Glomerular endothelial cell (primary cell): Measurements from ENCODE around the gene CDC42BPA. TPM values are rescaled to one million over a fixed set of nuclear protein-coding genes. Genes with fewer than 3 reads are reported as not detected.

Experiments
- DNase-seq: peaks from one replicate; pipeline ENCODE4 v3.0.0-alpha.2; 2011; ENCODE audit warnings: low read depth, low spot score; ENCODE audit errors: extremely low read depth
- total RNA-seq: library from RNA; depleted of rRNA; stranded (reverse); fragments of >200 nt; gene quantifications from 2 replicates; pipeline ENCODE4 v1.2.3, GENCODE V29; 2015

The CDC42BPA gene
- total RNA-seq, 1 donor from 2014 or later = 129 TPM

DNA sequence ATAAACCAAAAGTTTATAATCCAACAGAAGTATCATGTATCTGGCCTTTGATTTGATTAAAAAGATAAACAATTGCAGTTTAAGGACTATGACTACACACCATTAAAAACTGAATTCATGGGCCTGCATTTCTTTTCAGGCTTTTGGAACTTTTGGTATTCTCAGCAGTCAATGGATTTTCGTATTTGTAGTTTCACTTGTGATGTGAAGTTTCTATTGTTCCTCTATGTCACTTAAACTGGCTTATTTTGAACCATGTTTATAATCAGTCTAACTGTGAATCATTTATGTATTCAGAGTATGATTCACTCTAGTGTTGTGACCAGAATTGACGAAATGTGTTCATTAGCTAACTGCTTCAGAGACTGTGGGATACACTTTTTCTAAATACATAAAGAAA is 245.3 kb downstream of the CDC42BPA start:
- DNase-seq = no peak

DNA sequence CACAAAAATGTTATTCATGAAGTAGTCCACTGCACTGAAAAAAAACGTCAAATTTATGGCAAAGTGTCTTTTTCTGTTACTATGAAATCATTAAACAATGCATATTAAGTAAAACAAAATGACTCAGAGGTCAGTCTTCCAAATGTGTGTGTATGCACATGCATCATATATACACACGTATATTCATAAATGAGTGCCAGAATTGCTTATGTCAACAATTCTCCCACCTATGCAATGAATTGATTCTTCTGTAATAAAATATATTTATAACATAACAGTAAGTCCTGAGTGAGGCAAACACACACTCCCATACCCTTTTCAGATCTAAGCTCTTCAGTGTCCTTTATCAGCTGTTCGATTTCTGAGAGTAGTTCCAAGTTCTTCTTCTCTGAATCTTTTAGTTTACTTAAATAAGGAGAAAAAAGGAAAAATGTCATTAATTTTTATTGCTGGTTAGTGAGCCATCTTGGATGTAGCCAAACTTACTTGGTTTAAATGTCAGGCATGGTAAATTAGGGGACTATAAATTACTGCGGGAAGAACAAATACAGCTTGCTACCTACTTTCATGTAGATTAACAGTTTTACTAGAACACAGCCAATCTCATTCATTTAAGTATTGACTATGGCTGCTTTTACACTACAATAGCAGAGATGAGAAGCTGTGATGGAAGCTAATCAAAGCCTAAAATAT is 246.3 kb downstream of the CDC42BPA start:
- DNase-seq = no peak

DNA sequence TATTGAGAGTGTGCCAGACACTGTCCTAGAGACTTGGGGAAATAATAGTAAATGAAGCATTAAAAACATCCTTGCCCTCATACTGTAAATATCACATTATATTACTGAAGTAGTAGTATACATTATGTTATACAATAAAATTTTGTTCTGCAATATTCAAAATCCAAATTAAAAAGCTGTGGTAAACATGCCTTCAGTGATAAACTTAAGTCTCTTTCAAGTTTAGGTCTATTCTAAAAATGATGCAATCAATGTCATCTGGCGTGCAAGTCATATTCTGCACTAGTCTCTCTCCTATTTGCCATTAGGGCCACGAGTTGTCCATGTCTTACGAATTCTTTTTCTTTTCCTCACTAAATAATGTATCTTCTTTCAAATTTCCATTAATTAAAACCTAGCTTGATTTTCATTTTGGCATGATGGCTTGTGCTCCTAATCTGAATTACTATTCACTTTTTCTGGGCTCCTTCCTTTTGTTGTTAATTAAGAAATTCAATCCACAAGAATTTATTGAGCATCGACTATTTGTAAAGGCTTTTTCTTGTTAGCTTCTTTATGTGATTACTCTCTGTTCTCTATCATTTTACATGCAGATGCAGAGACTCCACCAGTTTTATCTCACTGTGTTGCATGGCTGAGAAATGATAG is 247.5 kb downstream of the CDC42BPA start:
- DNase-seq = no peak

DNA sequence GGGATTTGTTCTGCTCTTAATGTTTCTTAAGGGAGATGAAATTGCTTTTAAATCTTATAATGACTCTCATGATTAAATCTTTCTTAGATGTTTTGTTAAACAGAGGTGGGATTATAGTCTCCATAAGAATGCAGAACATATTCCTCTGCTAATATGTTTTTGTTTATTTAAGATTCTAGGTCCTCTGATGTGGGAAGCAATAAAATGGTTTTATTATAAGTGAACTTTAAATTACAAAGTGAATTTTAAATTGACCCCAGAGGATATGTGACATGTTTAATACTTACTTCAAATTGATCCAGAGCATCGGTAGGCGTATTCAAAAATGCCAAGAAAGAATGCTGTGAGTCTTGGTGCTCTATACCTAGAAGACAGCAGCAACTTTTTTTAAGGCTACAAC is 248.8 kb downstream of the CDC42BPA start:
- DNase-seq = no peak

DNA sequence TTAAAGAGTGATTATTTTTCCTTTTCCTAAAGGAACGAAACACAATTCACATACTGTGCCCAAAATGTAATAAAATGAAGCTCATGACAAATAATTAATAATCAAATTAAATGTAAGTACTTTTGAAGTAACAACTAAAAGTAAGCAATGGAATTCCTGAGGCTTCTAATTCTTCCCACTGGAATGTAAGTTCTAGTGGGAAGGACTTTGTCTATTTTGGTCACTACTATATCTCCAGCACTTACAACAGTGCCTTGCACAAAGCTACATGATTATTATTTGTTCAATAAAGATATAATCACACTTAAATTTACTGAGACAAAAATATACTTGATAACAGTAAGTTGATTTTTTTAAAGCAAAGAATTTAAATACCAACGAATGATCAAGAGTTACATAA is 249.4 kb downstream of the CDC42BPA start:
- DNase-seq = no peak

- no peak for DNase-seq
Observed at GRCh38 chr1:227066999-227067398, 251.3 kb downstream of the CDC42BPA start.

GRCh38 chr1:227065311-227065710 is 253.0 kb downstream of the CDC42BPA start:
- no peak for DNase-seq

DNA sequence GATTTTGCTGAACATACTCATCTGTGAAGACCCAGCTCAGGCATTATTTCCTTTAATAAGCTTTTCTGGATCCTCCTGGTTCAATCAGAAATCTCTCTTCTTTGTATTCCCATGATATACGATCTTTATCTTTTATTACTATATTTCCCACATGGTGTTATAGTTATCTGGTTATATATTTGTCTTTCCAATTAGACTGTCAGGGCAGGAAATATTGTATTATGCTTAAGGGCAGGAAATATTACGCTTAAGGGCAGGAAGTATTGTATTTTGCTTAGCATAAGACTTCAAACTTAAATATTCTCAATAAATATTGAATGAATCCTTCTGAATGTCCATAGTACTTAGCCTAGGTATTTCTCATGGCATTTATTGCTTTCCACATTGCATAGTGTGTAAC is 256.0 kb downstream of the CDC42BPA start:
- DNase-seq = no peak

DNA sequence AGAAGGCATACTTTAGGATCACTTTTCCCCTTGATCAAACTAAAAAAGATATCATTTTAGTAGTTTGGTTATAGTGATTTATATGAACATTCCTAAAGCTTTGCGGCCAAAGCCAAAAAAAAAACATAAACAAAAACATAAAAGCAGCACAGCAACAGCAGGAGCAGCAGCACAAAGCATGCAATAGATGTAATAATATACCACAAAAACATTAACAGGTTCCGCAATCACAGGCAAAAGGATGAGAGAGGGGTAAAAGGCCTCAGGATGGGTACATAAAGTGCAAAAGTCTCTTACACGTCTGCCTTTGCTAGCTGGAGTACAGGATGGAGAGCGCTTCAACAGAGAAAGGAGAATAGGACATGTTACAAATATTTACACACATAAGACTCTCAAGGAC is 259.2 kb downstream of the CDC42BPA start:
- DNase-seq = no peak

- DNase-seq = no peak
Observed at GRCh38 chr1:227058321-227058751, 260.0 kb downstream of the CDC42BPA start.

- DNase-seq = no peak
Observed at GRCh38 chr1:227049253-227049652, 269.0 kb downstream of the CDC42BPA start.

DNA sequence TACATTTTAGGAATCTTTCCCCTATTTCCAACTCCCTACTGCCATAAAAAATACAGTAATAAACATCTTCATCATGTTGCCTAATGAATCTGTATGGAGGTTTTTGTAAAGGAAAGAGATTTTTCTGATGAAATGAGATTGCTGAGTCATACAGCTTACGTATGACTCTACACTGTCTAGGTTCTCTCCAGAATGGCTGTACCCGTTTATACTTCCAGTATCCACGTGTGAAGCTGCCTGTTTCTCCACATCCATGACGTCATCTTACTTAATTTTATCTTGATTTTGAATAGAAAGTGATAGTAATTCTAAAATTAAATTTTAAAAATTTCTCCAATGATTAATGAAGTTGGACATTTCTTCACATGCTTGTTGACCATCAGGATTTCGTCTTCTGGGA is 274.5 kb downstream of the CDC42BPA start:
- DNase-seq = no peak

DNA sequence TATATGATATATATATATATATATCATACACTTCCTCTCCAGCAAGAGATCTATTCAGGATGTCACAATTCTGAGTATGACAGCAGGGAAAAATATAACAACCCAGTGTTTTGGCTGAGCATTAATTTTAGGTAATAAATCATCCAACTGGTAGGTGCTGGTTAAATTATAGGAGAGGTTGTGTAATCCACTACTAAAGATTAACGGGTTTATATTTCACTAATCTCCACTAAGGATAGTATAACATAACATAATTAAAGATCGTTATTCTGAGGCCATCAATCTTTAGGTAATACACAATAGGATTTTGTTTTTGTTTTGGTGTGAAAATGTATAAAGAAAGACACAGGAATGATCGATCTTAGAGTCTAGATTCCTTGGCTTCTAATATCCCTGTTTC is 276.0 kb downstream of the CDC42BPA start:
- DNase-seq = no peak

GRCh38 chr1:227038401-227038800 is 279.9 kb downstream of the CDC42BPA start:
- no peak for DNase-seq

GRCh38 chr1:227037121-227037520 is 281.2 kb downstream of the CDC42BPA start:
- DNase-seq = no peak

DNA sequence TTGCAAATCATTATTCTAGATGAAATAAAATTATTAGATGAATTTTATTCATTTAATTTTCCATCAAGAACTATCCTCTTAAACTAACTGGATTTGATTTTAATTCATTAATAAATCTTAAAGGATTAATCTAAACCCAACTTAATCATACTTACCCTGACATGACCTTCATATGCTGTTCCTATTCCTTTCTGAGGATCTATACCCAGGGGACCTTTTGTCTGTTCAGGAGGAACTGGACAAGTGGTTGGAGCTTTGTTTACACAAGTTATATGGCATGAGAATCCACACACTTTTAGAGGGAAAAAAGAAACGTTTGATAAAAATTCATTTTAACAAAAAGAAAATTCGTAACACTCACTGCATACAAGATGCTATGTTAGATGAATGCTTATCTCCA is 283.0 kb downstream of the CDC42BPA start:
- no peak for DNase-seq

- DNase-seq = no peak
Observed at GRCh38 chr1:227033880-227034279, 284.4 kb downstream of the CDC42BPA start.

- DNase-seq = no peak
Observed at GRCh38 chr1:227032396-227032795, 285.9 kb downstream of the CDC42BPA start.

DNA sequence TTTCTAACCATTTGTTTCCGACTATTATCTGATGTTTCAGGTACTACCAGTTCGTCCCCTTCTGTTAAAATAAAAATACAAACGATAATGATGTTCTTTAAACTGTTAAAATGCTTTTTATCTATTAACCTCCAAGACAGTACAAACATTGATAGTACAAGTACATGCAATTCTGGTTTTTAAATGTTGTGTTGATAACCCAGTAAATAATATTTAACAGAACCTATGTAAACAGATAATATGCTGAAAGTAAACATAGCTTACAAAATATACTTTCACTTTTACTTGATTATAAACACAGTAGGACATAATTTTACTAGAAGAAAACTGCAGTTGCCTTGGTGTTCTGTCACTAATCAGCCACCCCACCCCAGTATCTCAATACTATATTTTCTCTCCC is 301.3 kb downstream of the CDC42BPA start:
- no peak for DNase-seq

- DNase-seq = no peak
Observed at GRCh38 chr1:227010645-227011044, 307.6 kb downstream of the CDC42BPA start.

DNA sequence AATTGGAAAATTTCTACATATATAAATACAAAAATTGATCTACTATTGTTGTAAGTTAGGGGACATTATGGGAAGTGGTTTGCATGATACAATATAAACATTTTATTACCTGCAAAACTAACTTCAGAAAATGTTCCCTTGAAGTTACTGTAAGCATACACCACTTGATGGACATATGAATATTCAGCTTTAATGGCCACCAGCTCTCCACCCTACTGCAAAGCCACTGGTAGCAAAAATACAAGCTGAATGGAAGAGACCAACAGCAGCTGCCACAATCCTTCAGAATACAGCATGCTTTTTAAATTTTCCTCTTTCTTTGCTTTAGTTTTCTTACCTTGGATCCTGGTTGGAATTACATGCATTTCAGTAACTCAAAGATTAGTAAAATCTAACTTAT is 308.4 kb downstream of the CDC42BPA start:
- DNase-seq = no peak

- DNase-seq = no peak
Observed at GRCh38 chr1:227006226-227006796, 312.0 kb downstream of the CDC42BPA start.
